Muscle of arm (tissue), 12 donors: ENCODE results near the gene PLSCR3. TPM values are rescaled to one million over a fixed set of nuclear protein-coding genes. Genes with fewer than 3 reads are reported as not detected.

Experiments
- DNase-seq: peaks from one replicate; pipeline ENCODE4 v3.0.0-alpha.2; 2013
- polyA plus RNA-seq, 12 donors: library from polyadenylated mRNA; unstranded; fragments of 120-200 nt; gene quantifications; one replicate each; pipeline ENCODE4 v1.2.1, GENCODE V29; 2013; ENCODE audit not compliant: insufficient read length in 12 of 12

PLSCR3 gene
- polyA plus RNA-seq, 12 donors, result 19.8 to 52.1 (median 23.2) TPM; not detected in 1

GRCh38 chr17:7352910-7353635, 41.3 kb downstream of the PLSCR3 start:
- no peak for DNase-seq

GRCh38 chr17:7352503-7352889, 41.8 kb downstream of the PLSCR3 start:
- DNase-seq, result no peak

GRCh38 chr17:7351665-7352502, 42.4 kb downstream of the PLSCR3 start, which contains the start of gene KCTD11:
Gene KCTD11, plus strand, starts transcription at chr17:7352162.
- peak; percentile 75 for DNase-seq

- no peak for DNase-seq
These were observed 45.7 kb downstream of the PLSCR3 start for GRCh38 chr17:7348478-7349242.

- DNase-seq, result no peak
These were observed 46.5 kb downstream of the PLSCR3 start for GRCh38 chr17:7347630-7348477.

GRCh38 chr17:7346761-7347614, 47.3 kb downstream of the PLSCR3 start:
- no peak for DNase-seq

GRCh38 chr17:7343250-7343649, 51.1 kb downstream of the PLSCR3 start:
- no peak for DNase-seq

GRCh38 chr17:7341842-7342241, 52.5 kb downstream of the PLSCR3 start:
- DNase-seq, result no peak

GRCh38 chr17:7340179-7340578, 54.1 kb downstream of the PLSCR3 start:
- DNase-seq, result no peak

Other genes starting within 250 kb of the PLSCR3 start
- gene ASGR1, start 215.2 kb downstream of the PLSCR3 start, polyA plus RNA-seq, result 1 to 10 TPM in 10 of 12 donors, not detected in 2; 1.4 to 10.0 (median 2.2) TPM
- gene DLG4, start 174.7 kb downstream of the PLSCR3 start, polyA plus RNA-seq, result 10 to 100 TPM in 11 of 12 donors, not detected in 1; 14.8 to 47.6 (median 19.5) TPM
- gene ACADVL, start 174.6 kb downstream of the PLSCR3 start, polyA plus RNA-seq, result 100 to 1,000 TPM in 11 of 12 donors, not detected in 1; 217 to 359 (median 236) TPM
- 10 to 100 TPM in 11 of 12 donors, not detected in 1; 26.7 to 49.0 (median 33.7) TPM for gene DVL2, start 160.0 kb downstream of the PLSCR3 start, polyA plus RNA-seq
- gene PHF23, start 155.1 kb downstream of the PLSCR3 start, polyA plus RNA-seq, result 10 to 100 TPM in 11 of 12 donors, not detected in 1; 22.6 to 56.9 (median 33.3) TPM
- gene GABARAP, start 152.1 kb downstream of the PLSCR3 start, polyA plus RNA-seq, result 100 to 1,000 TPM in 11 of 12 donors, not detected in 1; 201 to 913 (median 299) TPM
- gene CTDNEP1, start 142.8 kb downstream of the PLSCR3 start, polyA plus RNA-seq, result 100 to 1,000 TPM in 11 of 12 donors, not detected in 1; 152 to 205 (median 181) TPM
- 10 to 100 TPM in 11 of 12 donors, not detected in 1; 32.1 to 70.1 (median 38.0) TPM for gene ELP5, start 142.3 kb downstream of the PLSCR3 start, polyA plus RNA-seq
- 10 to 100 TPM in 1 of 12 donors, 1 to 10 TPM in 7, under 1 TPM in 3, not detected in 1; 0.32 to 39.4 (median 1.1) TPM for gene CLDN7, start 132.0 kb downstream of the PLSCR3 start, polyA plus RNA-seq
- 10 to 100 TPM in 10 of 12 donors, 1 to 10 TPM in 1, not detected in 1; 6.9 to 49.0 (median 19.5) TPM for gene SLC2A4, start 112.8 kb downstream of the PLSCR3 start, polyA plus RNA-seq
- gene YBX2, start 99.9 kb downstream of the PLSCR3 start, polyA plus RNA-seq, result 1 to 10 TPM in 9 of 12 donors, under 1 TPM in 2, not detected in 1; 0.41 to 6.7 (median 2.3) TPM
- gene EIF5A, start 86.9 kb downstream of the PLSCR3 start, polyA plus RNA-seq, result 100 to 1,000 TPM; 199 to 437 (median 272) TPM
- gene GPS2, start 79.2 kb downstream of the PLSCR3 start, polyA plus RNA-seq, result 100 to 1,000 TPM in 1 of 12 donors, 10 to 100 TPM in 10, not detected in 1; 56.0 to 125 (median 60.5) TPM
- 10 to 100 TPM in 11 of 12 donors, not detected in 1; 12.7 to 24.9 (median 17.4) TPM for gene NEURL4, start 65.2 kb downstream of the PLSCR3 start, polyA plus RNA-seq
- 10 to 100 TPM in 3 of 12 donors, 1 to 10 TPM in 8, not detected in 1; 2.8 to 17.4 (median 8.1) TPM for gene ACAP1, start 58.0 kb downstream of the PLSCR3 start, polyA plus RNA-seq
- 1 to 10 TPM in 11 of 12 donors, not detected in 1; 5.0 to 9.0 (median 6.6) TPM for gene KCTD11, start 42.4 kb downstream of the PLSCR3 start, polyA plus RNA-seq
- not detected for gene TMEM95, start 39.4 kb downstream of the PLSCR3 start, polyA plus RNA-seq
- gene TNK1, start 13.4 kb downstream of the PLSCR3 start, polyA plus RNA-seq, result 1 to 10 TPM in 2 of 12 donors, under 1 TPM in 8, not detected in 2; 0.15 to 3.8 (median 0.47) TPM
- 10 to 100 TPM in 11 of 12 donors, not detected in 1; 45.1 to 67.7 (median 49.8) TPM for gene TMEM256, start 9.6 kb upstream of the PLSCR3 start, polyA plus RNA-seq
- gene NLGN2, start 13.3 kb upstream of the PLSCR3 start, polyA plus RNA-seq, result 10 to 100 TPM in 11 of 12 donors, not detected in 1; 17.0 to 37.6 (median 24.5) TPM
- gene SPEM1, start 25.8 kb upstream of the PLSCR3 start, polyA plus RNA-seq, result not detected
- gene SPEM2, start 31.1 kb upstream of the PLSCR3 start, polyA plus RNA-seq, result not detected
- not detected for gene SPEM3, start 34.3 kb upstream of the PLSCR3 start, polyA plus RNA-seq
- 1 to 10 TPM in 3 of 12 donors, under 1 TPM in 7, not detected in 2; 0.62 to 2.2 (median 0.86) TPM for gene TMEM102, start 40.9 kb upstream of the PLSCR3 start, polyA plus RNA-seq
- gene FGF11, start 45.0 kb upstream of the PLSCR3 start, polyA plus RNA-seq, result 10 to 100 TPM in 1 of 12 donors, 1 to 10 TPM in 9, under 1 TPM in 1, not detected in 1; 0.97 to 15.9 (median 2.4) TPM
- gene CHRNB1, start 50.5 kb upstream of the PLSCR3 start, polyA plus RNA-seq, result 10 to 100 TPM in 11 of 12 donors, not detected in 1; 35.1 to 91.7 (median 79.7) TPM
- gene ZBTB4, start 85.1 kb upstream of the PLSCR3 start, polyA plus RNA-seq, result 10 to 100 TPM in 11 of 12 donors, not detected in 1; 20.6 to 54.7 (median 24.4) TPM
- under 1 TPM in 9 of 12 donors, not detected in 3; 0.08 to 0.65 (median 0.29) TPM for gene SLC35G6, start 86.9 kb upstream of the PLSCR3 start, polyA plus RNA-seq
- 100 to 1,000 TPM in 2 of 12 donors, 10 to 100 TPM in 10; 42.7 to 443 (median 60.3) TPM for gene POLR2A, start 89.8 kb upstream of the PLSCR3 start, polyA plus RNA-seq
- gene TNFSF12, start 154.5 kb upstream of the PLSCR3 start, polyA plus RNA-seq, result 10 to 100 TPM in 11 of 12 donors, not detected in 1; 18.6 to 34.0 (median 24.7) TPM
- 10 to 100 TPM in 1 of 12 donors, 1 to 10 TPM in 10, not detected in 1; 2.8 to 21.1 (median 4.4) TPM for gene TNFSF13, start 164.2 kb upstream of the PLSCR3 start, polyA plus RNA-seq
- gene SENP3, start 167.4 kb upstream of the PLSCR3 start, polyA plus RNA-seq, result 10 to 100 TPM in 11 of 12 donors, not detected in 1; 30.8 to 61.1 (median 43.5) TPM
- 100 to 1,000 TPM in 1 of 12 donors, 10 to 100 TPM in 10, not detected in 1; 16.8 to 222 (median 25.6) TPM for gene CD68, start 185.1 kb upstream of the PLSCR3 start, polyA plus RNA-seq
- 10 to 100 TPM in 11 of 12 donors, not detected in 1; 26.7 to 60.9 (median 46.7) TPM for gene MPDU1, start 189.3 kb upstream of the PLSCR3 start, polyA plus RNA-seq
- 10 to 100 TPM in 1 of 12 donors, 1 to 10 TPM in 9, not detected in 2; 1.3 to 12.9 (median 1.8) TPM for gene SOX15, start 195.6 kb upstream of the PLSCR3 start, polyA plus RNA-seq
- 10 to 100 TPM in 11 of 12 donors, not detected in 1; 30.5 to 71.8 (median 37.0) TPM for gene FXR2, start 220.4 kb upstream of the PLSCR3 start, polyA plus RNA-seq
- gene SAT2, start 233.3 kb upstream of the PLSCR3 start, polyA plus RNA-seq, result 10 to 100 TPM in 11 of 12 donors, not detected in 1; 44.5 to 83.2 (median 68.8) TPM
- 1 to 10 TPM in 7 of 12 donors, under 1 TPM in 3, not detected in 2; 0.60 to 2.1 (median 1.2) TPM for gene SHBG, start 235.6 kb upstream of the PLSCR3 start, polyA plus RNA-seq